Psoas muscle (tissue), 8 donors: Measurements from ENCODE around the gene LRBA. TPM values are rescaled to one million over a fixed set of nuclear protein-coding genes. Genes with fewer than 3 reads are reported as not detected.
A peak's percentile ranks its signal among the peaks of the same experiment; 100 is the strongest.

Experiments used
- ATAC-seq, 4 donors: fragments of 200-7000 bp; cut with Tn5 transposase; one replicate each; pipeline ENCODE4 v1.9.1; 2020; ENCODE audit warnings: moderate library complexity in 3 of 4, mild to moderate bottlenecking in 2 of 4
- DNase-seq, 2 donors: peaks; one replicate each; pipeline ENCODE4 v3.0.0-alpha.2; 2020
- H3K27ac ChIP-seq: fragments of 200-600 bp; one replicate; pipeline ENCODE4 v1.8.0; 2022
- H3K27me3 ChIP-seq, 3 donors: fragments of 200-600 bp in 1 of 3; one replicate each; pipeline versions ENCODE4 v1.6.1 to v1.8.0; 2013 to 2022; ENCODE audit warnings: low read length in 2 of 3, mild to moderate bottlenecking in 2 of 3, moderate library complexity in 1 of 3; ENCODE audit not compliant: insufficient read depth in 3 of 3
- H3K36me3 ChIP-seq, 2 donors: fragments of 200-600 bp in 1 of 2; one replicate each; pipeline versions ENCODE4 v1.6.1 to v1.8.0; 2013 to 2022; ENCODE audit warnings: low read depth in 1 of 2, mild to moderate bottlenecking in 1 of 2, moderate library complexity in 1 of 2; ENCODE audit not compliant: insufficient read depth in 1 of 2
- H3K4me1 ChIP-seq: fragments of 200-600 bp; one replicate; pipeline ENCODE4 v1.8.0; 2022
- H3K4me3 ChIP-seq: fragments of 200-600 bp; one replicate; pipeline ENCODE4 v1.8.0; 2022; ENCODE audit warnings: mild to moderate bottlenecking
- H3K9me3 ChIP-seq: fragments of 200-600 bp; one replicate; pipeline ENCODE4 v1.8.0; 2022
- WGBS, 3 donors: extraction: QIAGEN DNeasy Blood & Tissue Kit; methylation state at CpG; one replicate each; pipeline versions ENCODE4 v1.1.6 to v1.1.7; 2013; 5-methylcytosine and 5-hydroxymethylcytosine counted together
- intact Hi-C, 2 donors: fragments of 100-400 bp; cut with DNase I; formaldehyde crosslinking; loops; one replicate each; pipeline versions ENCODE4 v1.11.0 to v1.14.2; 2022
- polyA plus RNA-seq, 3 donors: library from polyadenylated mRNA; stranded (reverse); fragments of 200-250 nt; gene quantifications; one replicate each; pipeline ENCODE4 v1.2.3, GENCODE V29; 2013
- total RNA-seq, 4 donors: library from RNA; stranded (reverse); fragmentation: NEBNext Ultra II Directional in 2 of 4; extraction: Animal tissue kit (Norgen Biotek cat#: 25700) in 2 of 4; gene quantifications; one replicate each; pipeline versions ENCODE4 v1.2.1 to v1.2.4, GENCODE V29; 2021 to 2023
- TF ChIP-seq, protein P1 (sequence below): fragments of 200-600 bp; IDR thresholded peaks from one replicate; pipeline ENCODE4 v1.8.0; 2022; ENCODE audit warnings: antibody characterized with exemption
- donor health status: healthy with polysubstance abuse.
- donor health status: DM: no; HTN: no; CAD: no; lungs with moderate emphysema.
- donor health status: Bipolar disorder and iron deficiency.
- donor health status: healthy.
- donor health status: DM: yes; HTN: yes; CAD: no.
- donor health status: DM: no; HTN: no; CAD: no.
- donor health status: DM: no; HTN: no; CAD: no.
- donor health status: DM: yes; HTN: yes; CAD: no.

The LRBA gene
- total and polyA plus RNA-seq, 7 donors: 2.9 to 10.6 (median 6.4) TPM

DNA sequence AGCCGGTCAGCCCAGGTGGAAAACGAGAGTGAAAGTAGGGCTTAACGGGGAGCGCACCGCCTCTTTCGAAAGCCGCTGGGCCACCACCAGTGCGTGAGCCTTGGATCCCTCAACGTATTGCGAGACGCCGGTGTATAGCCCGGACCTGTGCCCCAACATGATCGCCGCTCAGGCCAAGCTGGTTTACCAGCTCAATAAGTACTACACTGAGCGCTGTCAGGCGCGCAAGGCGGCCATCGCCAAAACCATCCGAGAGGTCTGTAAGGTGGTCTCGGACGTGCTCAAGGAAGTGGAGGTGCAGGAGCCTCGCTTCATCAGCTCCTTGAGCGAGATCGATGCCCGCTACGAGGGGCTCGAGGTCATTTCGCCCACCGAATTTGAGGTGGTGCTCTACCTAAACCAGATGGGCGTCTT is 432.2 kb downstream of the LRBA start:
- no peaks in the 10 kb centered on the region for H3K27me3 ChIP-seq
- DNase-seq (peak in 1 of 2 donors; percentile 51), ATAC-seq (no peak)
- H3K4me3 ChIP-seq: peak overlapping the region; percentile 46
- H3K27ac ChIP-seq: no peak overlapping the region
- no peaks in the 10 kb centered on the region for H3K9me3 ChIP-seq
- no peaks in the 10 kb centered on the region for H3K36me3 ChIP-seq
- H3K4me1 ChIP-seq: no peaks in the 10 kb centered on the region
- intact Hi-C loops: no loop called here
- TF ChIP-seq, protein P1, sequence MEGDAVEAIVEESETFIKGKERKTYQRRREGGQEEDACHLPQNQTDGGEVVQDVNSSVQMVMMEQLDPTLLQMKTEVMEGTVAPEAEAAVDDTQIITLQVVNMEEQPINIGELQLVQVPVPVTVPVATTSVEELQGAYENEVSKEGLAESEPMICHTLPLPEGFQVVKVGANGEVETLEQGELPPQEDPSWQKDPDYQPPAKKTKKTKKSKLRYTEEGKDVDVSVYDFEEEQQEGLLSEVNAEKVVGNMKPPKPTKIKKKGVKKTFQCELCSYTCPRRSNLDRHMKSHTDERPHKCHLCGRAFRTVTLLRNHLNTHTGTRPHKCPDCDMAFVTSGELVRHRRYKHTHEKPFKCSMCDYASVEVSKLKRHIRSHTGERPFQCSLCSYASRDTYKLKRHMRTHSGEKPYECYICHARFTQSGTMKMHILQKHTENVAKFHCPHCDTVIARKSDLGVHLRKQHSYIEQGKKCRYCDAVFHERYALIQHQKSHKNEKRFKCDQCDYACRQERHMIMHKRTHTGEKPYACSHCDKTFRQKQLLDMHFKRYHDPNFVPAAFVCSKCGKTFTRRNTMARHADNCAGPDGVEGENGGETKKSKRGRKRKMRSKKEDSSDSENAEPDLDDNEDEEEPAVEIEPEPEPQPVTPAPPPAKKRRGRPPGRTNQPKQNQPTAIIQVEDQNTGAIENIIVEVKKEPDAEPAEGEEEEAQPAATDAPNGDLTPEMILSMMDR: no peak
- 75 to 81% (median 76%) methylated on average over 32 of the region's 32 CpGs for WGBS, 3 donors

DNA sequence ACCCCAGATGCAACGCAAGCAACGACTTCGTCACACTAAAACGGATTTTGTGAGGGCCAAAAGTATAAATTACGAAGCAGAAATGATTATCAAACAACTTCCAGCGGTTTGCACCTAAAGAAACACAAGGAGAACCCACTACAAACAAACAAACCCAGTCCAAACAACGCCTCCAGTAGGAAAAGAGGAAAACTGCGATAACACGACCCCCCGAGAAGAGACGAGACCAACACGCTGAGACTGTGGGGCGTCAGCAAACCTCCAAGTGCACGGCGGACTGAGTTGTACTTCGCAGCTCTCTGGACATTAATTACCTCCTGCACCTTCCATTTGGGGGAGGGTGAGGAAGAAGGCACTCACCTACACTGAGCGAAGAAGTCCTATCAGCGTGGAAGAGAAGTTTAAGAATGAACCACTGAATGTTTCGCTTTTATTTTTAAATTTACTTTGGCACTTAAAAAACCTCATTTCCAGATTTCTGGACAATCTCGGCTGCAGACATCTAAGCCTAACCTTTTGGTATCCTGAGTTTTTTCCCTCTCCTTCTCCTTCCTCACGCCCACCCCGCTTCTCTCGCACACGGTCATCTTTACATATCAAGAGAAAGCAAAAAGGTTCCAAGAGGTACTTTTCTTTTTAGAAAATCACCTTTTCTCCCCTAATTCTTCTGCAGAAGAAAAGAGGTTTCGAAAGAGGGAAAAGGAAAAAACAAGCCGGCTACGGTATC is 432.8 kb downstream of the LRBA start, which contains the start of gene MAB21L2:
Gene MAB21L2, plus strand, starts transcription at position 6 of the 727 bp plus-strand sequence. CDS start 879 bp downstream, outside the sequence.
- no peak for ATAC-seq
- Histone ChIP-seq H3K4me1 (no peaks in the 10 kb centered on the region), H3K27me3 (no peaks in the 10 kb centered on the region), H3K9me3 (no peaks in the 10 kb centered on the region), H3K4me3 (peak within 1 kb of the TSS; percentile 46), H3K27ac (no peak within 1 kb of the TSS), H3K36me3 (no peaks in the 10 kb centered on the region)
- no peak for DNase-seq
- intact Hi-C loops: no loop called here
- WGBS, 3 donors: 77 to 87% (median 82%) methylated on average over 27 of the region's 27 CpGs
- TF ChIP-seq, protein P1: no peak

DNA sequence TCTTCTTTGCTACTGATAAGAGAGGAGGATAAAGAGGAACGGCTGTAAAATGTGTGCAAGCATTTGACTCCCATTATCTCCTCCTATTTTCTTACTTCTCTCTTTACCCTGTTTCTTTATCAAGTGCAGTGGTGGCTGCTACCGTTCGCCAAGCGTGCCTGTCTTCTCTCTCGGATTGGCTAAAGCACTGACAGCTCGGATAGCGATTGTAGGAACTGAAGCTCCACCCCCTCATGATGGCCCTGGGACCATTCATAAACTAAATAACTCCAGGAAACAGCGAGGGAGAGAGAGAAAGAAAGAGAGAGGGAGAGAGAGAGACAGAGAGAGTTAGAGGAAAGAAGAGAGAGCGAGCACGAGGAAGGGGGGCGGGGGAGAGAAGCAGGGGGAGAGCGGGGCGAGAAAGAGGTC is 433.4 kb downstream of the LRBA start:
- no peak for ATAC-seq
- TF ChIP-seq, protein P1: no peak
- Histone ChIP-seq H3K27me3 (no peaks in the 10 kb centered on the region), H3K4me1 (no peaks in the 10 kb centered on the region), H3K4me3 (no peak overlapping the region), H3K9me3 (no peaks in the 10 kb centered on the region), H3K36me3 (no peaks in the 10 kb centered on the region), H3K27ac (no peak overlapping the region)
- WGBS, 3 donors: 81 to 93% (median 92%) methylated on average over 13 of the region's 13 CpGs
- no peak for DNase-seq
- intact Hi-C loops: no loop called here

DNA sequence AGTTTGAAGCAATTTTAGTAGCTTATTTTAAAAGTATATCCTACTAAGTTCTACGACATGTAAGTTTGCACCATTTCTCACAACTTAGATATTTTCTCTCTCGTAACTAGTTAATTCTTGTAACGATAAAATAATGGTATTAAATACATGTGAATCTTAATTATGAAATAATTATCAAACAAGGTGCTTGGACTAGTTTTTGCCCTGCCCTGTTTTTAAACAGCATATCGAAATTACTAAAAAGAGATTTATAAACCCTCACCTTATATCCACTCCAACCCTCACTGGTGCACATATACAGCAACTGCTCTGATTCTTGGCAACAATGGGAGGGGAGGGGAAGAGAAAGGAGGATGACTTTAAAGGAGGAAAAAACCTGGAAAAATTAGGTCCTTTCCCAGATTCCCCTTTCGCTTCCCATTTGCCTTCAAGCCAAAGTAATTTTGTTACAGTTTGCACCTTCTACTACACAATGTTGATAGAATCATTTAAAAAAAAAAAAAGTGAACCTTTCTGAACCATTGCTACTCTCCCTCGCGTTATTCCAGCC is 434.0 kb downstream of the LRBA start:
- no peaks in the 10 kb centered on the region for H3K27me3 ChIP-seq
- 96 to 97% (median 96%) methylated on average over 7 of the region's 7 CpGs for WGBS, 3 donors
- ATAC-seq: no peak
- DNase-seq: no peak
- H3K4me1 ChIP-seq: no peaks in the 10 kb centered on the region
- TF ChIP-seq, protein P1: no peak
- intact Hi-C loops: no loop called here
- H3K4me3 ChIP-seq: no peak overlapping the region
- no peaks in the 10 kb centered on the region for H3K9me3 ChIP-seq
- no peak overlapping the region for H3K27ac ChIP-seq
- no peaks in the 10 kb centered on the region for H3K36me3 ChIP-seq
